Measurements from ENCODE around the gene PERM1.
"Not testable (repeated sequence)": the region's sequence is repeated elsewhere in the genome, so short reads cannot be mapped to it uniquely, and the experiment has no call there.

Gene PERM1

DNA sequence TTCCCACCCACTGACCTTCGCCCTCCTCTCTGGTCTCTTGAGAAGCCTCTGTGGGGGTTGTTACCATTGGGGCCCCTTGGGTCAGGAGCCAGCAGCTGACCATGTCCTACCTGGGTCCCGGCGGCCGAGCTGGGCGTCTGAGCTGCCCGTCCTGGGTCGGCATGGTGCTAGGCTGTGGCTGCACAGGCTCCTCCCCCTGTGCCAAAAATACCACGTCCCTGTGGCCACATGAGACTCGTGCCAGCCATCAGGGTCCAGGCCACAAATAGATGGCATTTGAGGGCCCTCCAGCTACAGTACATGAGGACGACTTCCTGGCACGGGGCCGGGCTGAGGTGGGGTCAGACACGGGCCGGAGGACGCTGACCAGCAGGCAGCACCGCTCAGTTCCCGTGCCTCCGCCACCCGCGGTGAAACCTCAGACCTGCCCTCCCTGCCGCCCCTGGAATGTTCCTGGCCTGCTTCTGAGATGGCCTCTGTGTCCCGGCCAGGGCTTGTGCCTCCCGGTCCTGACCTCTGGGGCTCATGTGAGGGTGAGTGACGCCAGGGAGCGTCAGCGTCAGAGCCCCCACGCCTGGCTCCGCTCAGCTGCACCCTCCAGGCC, at the start of gene PERM1:
PERM1 (minus strand) TSS at position 139 of the 604 bp plus-strand sequence. CDS start 1,064 bp downstream, outside the sequence.
- DNase-seq: peak; percentile 43

DNA sequence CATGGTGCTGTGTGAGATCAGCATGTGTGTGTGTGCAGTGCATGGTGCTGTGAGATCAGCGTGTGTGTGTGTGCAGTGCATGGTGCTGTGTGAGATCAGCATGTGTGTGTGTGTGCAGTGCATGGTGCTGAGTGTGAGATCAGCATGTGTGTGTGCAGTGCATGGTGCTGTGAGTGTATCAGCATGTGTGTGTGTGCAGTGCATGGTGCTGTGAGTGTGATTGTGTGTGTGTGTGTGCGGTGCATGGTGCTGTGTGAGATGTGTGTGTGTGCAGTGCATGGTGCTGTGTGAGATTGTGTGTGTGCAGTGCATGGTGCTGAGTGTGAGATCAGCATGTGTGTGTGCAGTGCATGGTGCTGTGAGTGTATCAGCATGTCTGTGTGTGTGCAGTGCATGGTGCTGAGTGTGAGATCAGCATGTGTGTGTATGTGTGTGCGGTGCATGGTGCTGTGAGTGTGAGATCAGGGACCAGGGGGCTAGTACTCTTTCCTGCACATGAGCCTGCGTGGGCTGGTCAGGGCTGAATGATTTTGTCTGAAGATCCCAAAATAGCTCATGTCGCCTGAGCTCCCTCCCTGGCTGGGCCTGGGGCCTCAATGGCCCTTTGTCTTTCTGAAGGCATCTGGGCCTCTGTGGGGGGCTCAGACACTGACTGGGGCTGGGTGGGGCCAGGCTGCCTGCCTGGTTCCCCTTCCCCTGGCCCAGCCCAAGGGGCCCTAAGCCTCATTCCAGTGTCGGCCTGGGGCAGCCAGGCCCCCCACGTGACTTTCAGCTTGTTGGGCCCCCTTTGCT, 49.2 kb upstream of the PERM1 start:
- not testable (repeated sequence) for DNase-seq

DNA sequence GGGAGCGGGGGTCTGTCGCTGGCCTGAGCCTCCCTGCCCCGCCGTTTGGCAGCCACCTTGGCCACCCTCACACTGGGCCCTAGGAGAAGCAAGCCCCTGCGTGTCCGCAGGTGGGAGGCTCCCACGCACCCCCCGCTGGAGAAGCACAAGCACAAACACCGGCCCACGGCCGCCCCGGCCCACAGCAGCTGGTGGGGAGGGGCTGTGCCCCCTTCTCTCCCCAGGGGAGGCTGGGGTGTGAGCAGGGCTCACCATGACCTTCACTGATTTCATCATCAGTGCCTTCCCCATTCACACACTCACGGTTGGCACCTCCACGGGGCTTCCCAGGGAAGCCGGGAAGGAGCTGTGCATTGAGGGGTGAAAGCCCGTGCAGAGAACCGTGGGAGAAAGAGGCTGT, 45.9 kb upstream of the PERM1 start:
- no peak for DNase-seq

- peak; percentile 53 for DNase-seq
Measured at GRCh38 chr1:1026599-1027413, 44.9 kb upstream of the PERM1 start.

- DNase-seq: no peak
Measured at GRCh38 chr1:1025730-1026129, 43.8 kb upstream of the PERM1 start.

DNA sequence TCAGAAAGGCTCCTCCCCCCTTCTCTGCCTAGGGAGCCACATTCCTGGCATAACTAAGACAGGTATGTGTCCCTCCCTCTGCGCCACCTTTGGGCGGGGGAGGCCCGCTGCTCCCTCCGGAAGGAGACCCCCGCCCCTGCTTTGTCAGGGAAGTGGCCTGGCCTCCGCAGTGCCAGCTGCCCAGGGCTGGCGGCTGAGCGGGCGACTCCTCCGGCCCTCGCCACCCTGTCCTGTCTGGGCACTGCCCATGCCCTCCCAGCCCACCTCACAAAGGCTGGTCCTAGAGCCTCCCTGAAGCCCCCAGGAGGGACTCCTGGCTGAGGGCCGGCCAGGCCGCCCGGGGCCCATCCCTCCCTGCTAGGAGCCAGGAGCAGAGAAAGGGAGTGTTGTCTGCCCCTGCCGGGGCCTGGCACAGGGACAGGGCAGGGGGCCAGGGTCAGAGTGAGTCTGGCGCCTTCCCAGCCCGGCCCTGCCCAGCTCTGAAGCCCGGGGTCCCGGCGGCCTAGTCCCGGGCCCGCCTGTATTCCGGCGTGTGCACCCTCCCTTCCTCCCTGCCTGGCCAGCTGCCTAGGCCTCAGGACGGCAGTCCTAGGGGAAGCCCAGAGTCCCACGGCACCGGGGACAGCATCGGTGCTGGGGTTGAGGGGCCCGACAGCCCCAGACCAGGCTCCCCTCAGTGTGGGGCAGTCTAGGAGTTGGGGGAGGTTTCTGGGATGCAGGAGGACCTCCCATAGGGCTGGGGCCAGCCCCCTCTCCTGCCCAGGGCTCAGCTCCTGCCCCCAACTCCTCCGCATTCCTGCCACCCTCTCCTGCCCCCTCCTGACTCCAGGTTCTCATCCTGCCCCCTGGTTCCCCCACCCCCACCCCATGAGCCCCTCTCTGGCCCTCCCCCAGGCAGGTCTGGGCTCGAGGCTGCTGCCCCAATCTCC, 43.1 kb upstream of the PERM1 start:
- DNase-seq: peak; percentile 51

DNA sequence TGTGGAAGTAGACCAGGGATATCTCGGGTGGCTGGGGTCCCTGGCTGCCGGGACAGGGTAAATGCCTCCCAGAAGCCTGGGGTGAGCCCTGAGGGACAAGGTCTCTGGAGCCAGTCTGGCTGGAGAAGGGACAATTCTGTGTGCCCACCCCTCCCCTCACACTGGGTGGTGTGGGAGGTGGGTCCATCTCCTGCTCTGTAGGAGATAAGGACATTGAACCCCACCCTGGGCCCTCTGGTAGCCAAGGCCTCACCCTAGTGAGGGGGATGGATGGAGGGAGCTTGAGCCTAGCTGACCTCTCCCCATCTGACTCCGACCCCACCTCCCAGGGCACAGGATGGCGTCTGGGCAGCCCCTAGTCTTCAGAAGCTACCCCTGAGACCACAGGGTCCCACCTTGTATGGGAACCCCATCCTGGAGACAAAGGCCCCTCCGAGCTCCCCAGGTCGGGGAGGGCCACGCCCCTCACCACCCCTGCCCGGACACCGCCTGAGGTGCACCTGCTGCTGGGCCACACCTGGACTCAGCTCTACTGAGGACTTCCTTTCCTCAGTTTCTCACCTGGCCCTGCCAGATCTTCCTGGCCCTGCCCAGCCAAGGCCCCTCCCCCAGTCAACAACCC, 42.4 kb upstream of the PERM1 start:
- no peak for DNase-seq

DNA sequence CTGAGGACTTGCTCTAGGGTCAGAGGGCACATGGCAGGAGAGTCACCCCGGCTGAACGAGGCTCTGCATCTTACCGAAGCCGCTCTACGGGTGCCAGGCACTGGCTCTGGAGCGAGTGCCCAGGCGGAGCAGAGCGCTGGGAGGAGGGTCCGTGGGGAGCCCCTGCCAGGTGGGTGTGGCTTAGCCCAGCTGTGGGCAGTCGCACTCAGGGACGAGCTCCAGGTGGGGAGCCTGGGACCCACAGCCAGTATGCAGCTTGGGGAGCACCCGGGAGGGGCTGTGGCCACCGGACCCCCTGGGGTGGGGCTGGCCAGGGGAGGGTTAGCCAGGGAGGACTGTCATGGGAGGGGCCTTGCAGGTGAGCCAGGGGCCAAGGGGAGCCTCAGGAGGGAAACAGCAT, 41.8 kb upstream of the PERM1 start:
- DNase-seq: no peak

DNA sequence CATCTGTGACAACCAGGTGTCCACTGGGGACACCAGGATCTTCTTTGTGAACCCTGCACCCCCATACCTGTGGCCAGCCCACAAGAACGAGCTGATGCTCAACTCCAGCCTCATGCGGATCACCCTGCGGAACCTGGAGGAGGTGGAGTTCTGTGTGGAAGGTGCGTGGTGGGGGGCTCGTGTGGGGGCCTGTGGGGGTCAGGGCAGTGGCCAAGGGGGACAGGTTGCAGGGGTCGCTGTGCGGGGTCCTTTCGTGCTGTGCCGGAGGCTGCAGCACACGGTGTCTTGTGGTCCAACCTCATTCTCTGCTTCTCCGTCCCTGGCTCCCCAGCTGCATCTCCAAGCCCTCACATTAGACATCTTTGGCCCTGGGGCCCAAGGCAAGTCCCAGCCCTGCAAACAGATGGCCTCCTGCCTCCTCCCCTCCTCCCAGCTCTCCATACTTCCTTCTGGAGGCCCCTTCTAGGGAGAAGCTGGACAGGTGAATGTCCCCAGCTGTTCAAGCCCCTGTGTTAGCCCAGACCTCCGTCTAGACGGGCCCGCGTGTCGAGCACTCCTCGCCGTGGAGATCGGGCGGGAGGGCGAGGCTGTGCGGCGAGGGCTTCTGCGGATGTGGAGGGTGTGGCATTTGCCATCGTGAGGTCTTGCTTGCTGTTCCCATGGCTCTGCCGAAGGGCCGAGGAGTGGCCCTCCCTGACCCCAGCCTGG, 40.6 kb upstream of the PERM1 start:
- no peak for DNase-seq

DNA sequence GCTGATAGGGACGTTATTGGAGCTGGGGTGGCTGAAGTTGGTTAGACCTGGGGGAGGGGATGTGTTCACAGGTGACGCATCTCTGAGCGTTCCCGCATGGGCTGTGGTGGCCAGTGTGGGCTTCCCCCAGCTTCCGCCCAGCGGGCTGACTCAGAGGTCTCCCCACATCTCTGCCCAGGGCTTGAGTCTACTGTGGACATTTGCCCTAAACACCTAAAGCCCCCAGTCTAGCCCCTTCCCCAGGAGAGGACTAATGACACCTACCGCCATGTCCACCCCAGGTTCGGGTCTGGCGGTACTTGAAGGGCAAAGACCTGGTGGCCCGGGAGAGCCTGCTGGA, 40.0 kb upstream of the PERM1 start:
- DNase-seq: no peak

DNA sequence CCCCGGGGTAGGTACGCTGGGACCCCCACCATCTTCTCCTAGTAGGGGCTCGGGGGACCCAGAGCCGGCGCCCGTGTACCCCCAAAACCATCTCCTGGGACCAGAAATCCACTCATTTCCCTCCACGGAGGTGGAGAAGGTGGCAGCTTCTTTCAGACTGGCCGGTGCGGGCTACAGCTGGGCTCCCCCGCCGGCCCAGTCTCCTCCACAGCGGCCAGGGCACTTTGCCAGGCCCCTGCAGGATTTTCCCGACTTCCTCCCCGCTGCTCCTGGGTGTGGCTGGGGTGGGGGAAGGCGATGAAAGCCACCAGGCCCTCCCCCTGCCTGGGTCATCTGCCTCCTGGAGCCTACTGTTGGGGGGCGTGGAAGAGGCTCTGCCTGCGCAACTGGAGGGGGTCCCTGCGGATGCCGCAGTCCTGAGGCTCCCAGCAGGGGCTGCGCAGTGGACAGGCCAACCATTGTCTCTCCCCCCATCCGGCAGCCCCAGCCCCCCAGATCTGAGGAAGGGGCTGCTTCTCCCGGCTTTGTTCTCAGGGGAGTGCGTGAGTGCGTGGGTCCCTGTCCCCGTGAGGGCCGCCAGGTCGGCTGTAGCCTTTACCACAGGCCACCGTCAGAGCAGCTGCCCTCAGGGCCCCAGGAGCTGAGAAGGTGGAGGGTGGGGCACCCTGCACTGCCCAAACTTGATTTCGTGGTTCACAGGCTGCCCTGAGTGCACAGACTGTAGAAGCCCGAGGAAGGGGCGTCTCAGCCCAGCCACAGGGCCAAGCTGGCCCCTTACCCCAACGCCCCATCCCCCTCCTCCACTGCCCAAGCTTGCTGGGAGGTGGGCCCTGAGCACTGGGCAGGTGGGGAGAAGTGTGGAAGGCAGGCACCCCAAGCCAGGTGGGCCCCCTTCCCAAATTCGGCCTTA, 39.4 kb upstream of the PERM1 start:
- peak; percentile 83 for DNase-seq

GRCh38 chr1:1020415-1021009, 38.6 kb upstream of the PERM1 start:
- no peak for DNase-seq

DNA sequence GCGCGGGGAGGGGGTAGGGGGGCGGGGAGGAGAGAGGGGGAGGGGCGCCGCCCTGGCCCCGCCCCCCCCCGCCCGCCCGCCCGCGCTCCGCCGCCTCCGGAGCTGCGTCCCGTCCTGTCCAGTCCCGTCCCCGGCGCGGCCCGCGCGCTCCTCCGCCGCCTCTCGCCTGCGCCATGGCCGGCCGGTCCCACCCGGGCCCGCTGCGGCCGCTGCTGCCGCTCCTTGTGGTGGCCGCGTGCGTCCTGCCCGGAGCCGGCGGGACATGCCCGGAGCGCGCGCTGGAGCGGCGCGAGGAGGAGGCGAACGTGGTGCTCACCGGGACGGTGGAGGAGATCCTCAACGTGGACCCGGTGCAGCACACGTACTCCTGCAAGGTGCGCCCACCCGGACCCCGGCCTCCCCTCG, 38.1 kb upstream of the PERM1 start, which contains the start of gene AGRN:
AGRN (plus strand) TSS at position 121 of the 405 bp plus-strand sequence; CDS start at position 174, 53 bp downstream.
- no peak for DNase-seq

DNA sequence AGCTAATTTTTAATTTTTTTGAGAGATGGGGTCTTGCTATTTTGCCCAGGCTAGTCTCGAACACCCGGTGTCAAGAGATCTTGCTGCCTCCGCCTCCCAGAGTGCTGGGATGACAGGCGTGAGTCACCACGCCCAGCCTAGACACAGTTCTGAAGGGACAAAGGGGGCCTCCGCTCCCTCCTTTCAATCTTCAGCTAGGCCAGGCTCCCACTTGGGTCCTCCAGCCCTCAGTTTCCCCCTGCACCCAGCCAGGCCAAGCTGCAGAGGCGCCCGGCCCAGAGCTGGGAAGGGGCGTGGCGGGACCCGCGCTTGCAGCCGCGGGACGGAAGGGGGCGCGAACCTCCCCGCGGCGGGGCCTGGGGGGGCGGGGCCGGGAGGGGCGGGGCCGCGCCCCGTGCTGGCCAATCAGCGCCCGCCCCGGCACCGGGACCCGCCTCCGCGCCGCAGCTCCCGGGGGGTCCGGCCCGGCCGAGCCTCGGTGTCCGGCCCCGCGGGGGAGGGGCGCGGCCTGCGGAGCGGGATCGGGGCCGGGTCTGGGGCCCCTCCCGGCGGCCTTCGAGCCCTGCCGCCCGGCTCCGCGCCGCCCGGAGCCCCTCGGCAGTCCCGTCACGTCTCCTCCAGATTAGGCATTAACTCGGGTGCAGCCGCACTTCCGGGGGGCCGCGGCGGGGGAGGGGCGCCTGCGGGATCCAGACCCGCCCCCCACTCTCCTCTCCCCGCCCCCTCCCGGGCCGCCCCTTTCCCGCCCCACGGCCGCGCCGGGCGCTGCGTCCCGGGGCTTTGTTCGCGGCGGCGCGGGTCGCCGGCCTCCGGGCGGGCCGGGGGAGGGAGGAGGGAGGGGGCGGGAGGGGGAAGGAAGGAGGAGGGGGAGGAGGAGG, 37.5 kb upstream of the PERM1 start:
- peak; percentile 91 for DNase-seq

DNA sequence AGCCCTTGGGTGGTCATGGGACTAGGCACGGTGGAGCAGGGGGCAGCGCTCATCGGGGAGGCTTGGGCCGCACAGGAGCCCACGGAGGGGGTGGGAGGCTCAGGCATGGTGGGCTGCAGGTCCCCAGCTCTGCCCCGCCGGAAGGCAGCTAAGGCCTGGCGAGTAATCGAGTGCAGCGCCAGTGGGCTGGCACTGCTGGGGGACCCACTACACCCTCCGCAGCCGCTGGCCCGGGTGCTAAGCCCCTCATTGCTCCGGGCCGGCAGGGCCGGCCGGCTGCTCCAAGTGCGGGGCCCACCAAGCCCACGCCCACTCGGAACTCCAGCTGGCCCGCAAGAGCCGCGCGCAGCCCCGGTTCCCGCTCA, 36.4 kb upstream of the PERM1 start:
- DNase-seq: not testable (repeated sequence)

DNA sequence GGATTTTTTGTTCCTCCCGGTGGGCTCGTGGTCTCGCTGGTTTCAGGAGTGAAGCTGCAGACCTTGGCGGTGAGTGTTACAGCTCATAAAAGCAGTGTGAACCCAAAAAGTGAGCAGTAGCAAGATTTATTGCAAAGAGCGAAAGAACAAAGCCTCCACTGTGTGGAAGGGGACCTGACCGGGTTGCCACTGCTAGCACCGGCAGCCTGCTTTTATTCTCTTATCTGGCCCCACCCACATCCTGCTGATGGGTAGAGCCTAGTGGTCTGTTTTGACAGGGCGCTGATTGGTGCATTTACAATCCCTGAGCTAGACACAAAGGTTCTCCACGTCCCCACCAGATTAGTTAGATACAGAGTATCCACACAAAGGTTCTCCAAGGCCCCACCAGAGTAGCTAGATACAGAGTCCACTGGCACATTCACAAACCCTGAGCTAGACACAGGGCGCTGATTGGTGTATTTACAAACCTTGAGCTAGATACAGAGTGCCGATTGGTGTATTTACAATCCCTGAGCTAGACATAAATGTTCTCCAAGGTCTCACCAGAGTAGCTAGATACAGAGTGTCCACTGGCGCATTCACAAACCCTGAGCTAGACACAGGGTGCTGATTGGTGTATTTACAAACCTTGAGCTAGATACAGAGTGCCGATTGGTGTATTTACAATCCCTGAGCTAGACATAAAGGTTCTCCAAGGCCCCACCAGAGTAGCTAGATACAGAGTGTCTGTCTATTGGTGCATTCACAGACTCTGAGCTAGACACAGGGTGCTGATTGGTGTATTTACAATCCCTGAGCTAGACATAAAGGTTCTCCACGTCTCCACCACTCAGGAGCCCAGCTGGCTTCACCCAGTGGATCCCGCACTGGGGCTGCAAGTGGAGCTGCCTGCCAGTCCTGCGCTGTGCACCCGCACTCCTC, 35.8 kb upstream of the PERM1 start:
- not testable (repeated sequence) for DNase-seq

DNA sequence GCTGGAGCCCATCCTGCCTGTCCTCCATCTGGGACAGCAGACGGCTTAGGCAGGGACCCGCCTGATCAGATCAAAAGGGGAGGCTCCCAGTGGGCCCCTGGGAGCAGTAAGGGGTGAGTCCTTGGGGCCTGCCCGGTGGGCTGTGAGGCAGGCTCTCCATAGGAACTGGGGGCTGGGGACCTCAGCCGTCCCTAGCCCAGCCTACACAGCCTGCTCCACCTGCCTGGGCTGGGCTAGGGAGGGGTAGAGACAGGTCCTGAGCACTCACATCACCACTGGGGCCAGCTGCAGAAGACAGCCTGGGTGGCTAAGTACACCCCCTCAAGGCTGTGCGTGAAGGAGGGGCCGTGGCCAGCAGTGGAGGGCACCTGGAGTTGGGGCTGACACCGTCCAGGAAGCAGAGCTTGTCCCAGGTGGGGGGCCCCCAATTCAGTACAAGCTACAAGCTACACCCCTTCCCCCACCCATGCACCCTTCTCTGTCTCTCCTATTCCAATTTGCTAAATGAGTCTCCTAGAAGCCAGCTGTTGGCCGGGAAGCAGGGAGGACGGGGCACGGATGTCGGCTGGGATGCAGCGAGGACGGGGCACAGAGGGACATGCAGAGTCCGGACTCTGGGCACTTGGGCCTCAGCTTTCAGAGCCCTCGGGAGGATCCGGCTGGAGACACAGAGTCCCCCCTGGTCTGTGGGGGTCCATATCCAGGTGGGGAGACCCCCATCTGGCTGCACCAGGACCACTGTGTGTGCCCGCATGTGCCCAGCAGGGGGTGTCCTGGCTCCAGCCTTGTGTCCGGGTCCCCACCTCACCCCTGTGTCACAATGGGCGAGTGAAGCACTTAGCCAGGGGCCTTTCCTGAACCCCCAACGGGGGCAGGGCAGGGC, 33.1 kb upstream of the PERM1 start:
- DNase-seq: peak; percentile 37
